Endothelial cell of umbilical vein (primary cell): ENCODE measurements around the gene ADRB2. TPM values are rescaled to one million over a fixed set of nuclear protein-coding genes. Genes with fewer than 3 reads are reported as not detected.

ENCODE experiments used
- BruUV-seq: library from RNA; stranded (reverse); fragments of 400-500 nt; replicated peaks from 2 replicates; lab custom pipeline; 2021; lab: Mats Ljungman, UMichigan
- CTCF ChIA-PET: fragments of 300-600, 350-600 bp; sonication (Branson Sonifier 250); formaldehyde crosslinking; loops from one replicate; lab custom pipeline; 2021; ENCODE audit warnings: antibody characterized with exemption, inconsistent platforms; lab: Charles Lee
- POLR2A ChIA-PET: fragments of 300-600, 350-600 bp; sonication (Branson Sonifier 250); formaldehyde crosslinking; loops from one replicate; lab custom pipeline; 2021; ENCODE audit warnings: antibody characterized with exemption, inconsistent platforms; lab: Charles Lee
- DNase-seq: peaks from one replicate; pipeline ENCODE4 v3.0.0-alpha.2; 2011; ENCODE audit warnings: low read depth, low spot score
- FAIRE-seq: peaks from 2 replicates; lab custom pipeline; 2011; peaks lifted over from hg19 to GRCh38; lab: Jason Lieb, UNC
- H2AFZ ChIP-seq: 2 replicates; pipeline ENCODE4 v1.6.0; 2012; ENCODE audit warnings: low read depth, low read length, control low read depth, inconsistent platforms
- H3K27ac ChIP-seq: 2 replicates; pipeline ENCODE4 v1.5.1; 2011; ENCODE audit warnings: low read depth, mild to moderate bottlenecking, control low read depth, low read length, moderate library complexity; ENCODE audit not compliant: insufficient read depth
- H3K27me3 ChIP-seq, 2 experiments: 2 replicates each; pipeline versions ENCODE4 v1.6.0 to v1.6.1; 2011; ENCODE audit warnings: low read length in 2 of 2, mixed read lengths in 1 of 2; ENCODE audit not compliant: control insufficient read depth in 2 of 2, insufficient read depth in 2 of 2
- H3K36me3 ChIP-seq, 2 experiments: 2 replicates in 1 of 2; 3 replicates in 1 of 2; pipeline ENCODE4 v1.5.1; 2011; ENCODE audit warnings: low read length in 2 of 2, mild to moderate bottlenecking in 1 of 2, moderate library complexity in 1 of 2; ENCODE audit not compliant: control insufficient read depth in 2 of 2, insufficient read depth in 2 of 2; ENCODE audit errors: extremely low read depth in 1 of 2
- H3K4me1 ChIP-seq: 3 replicates; pipeline ENCODE4 v1.5.1; 2011; ENCODE audit warnings: mild to moderate bottlenecking, low read length; ENCODE audit not compliant: control insufficient read depth, insufficient read depth; ENCODE audit errors: extremely low read depth
- H3K4me2 ChIP-seq: 2 replicates; pipeline ENCODE4 v1.6.1; 2011; ENCODE audit warnings: low read length, control low read depth, mixed read lengths; ENCODE audit not compliant: insufficient read depth
- H3K4me3 ChIP-seq, 3 experiments: fragments of 200-600 bp in 1 of 3; sonication (generic), shearing (Covaris generic) in 1 of 3; replicated peaks in 1 of 3; 2 replicates each; pipeline ENCODE4 v1.5.1; 2011 to 2016; ENCODE audit warnings: control low read depth in 3 of 3, low read length in 3 of 3, mild to moderate bottlenecking in 2 of 3, inconsistent platforms in 1 of 3, low read depth in 1 of 3, moderate library complexity in 1 of 3; ENCODE audit not compliant: insufficient read depth in 1 of 3
- H3K79me2 ChIP-seq: 2 replicates; pipeline ENCODE4 v1.6.0; 2012; ENCODE audit warnings: low read length, inconsistent platforms; ENCODE audit not compliant: control insufficient read depth, insufficient read depth
- H3K9ac ChIP-seq: replicated peaks from 2 replicates; pipeline ENCODE3; 2011; ENCODE audit warnings: low read length, control low read depth; ENCODE audit not compliant: insufficient read depth; ENCODE audit errors: extremely low read depth
- H3K9me1 ChIP-seq: replicated peaks from 3 replicates; pipeline ENCODE4 v1.6.0; 2011; ENCODE audit warnings: mild to moderate bottlenecking, low read length; ENCODE audit not compliant: control insufficient read depth, insufficient read depth; ENCODE audit errors: extremely low read depth
- H3K9me3 ChIP-seq: replicated peaks from 2 replicates; pipeline ENCODE4 v1.5.1; 2012; ENCODE audit warnings: low read length, inconsistent platforms; ENCODE audit not compliant: control insufficient read depth, insufficient read depth
- H4K20me1 ChIP-seq: replicated peaks from 2 replicates; pipeline ENCODE3; 2011; ENCODE audit warnings: mild to moderate bottlenecking, low read length; ENCODE audit not compliant: control insufficient read depth, insufficient read depth; ENCODE audit errors: extremely low read depth
- EZH2 ChIP-seq: IDR thresholded peaks from 2 replicates; pipeline ENCODE4 v1.6.1; 2012; ENCODE audit warnings: borderline replicate concordance, low read depth, mild to moderate bottlenecking, moderate library complexity, low read length, inconsistent platforms; ENCODE audit not compliant: severe bottlenecking
- FOS ChIP-seq: IDR thresholded peaks from 2 replicates; pipeline ENCODE4 v1.6.1; 2011; ENCODE audit warnings: mild to moderate bottlenecking, low read length, moderate library complexity, borderline replicate concordance; ENCODE audit not compliant: insufficient read depth
- GATA2 ChIP-seq: IDR thresholded peaks from 2 replicates; pipeline ENCODE4 v1.7.0; 2011; ENCODE audit warnings: low read depth, mild to moderate bottlenecking, moderate library complexity, mixed read lengths, low read length; ENCODE audit not compliant: insufficient read length, insufficient read depth
- JUN ChIP-seq: IDR thresholded peaks from 2 replicates; pipeline ENCODE4 v1.6.1; 2011; ENCODE audit warnings: borderline replicate concordance, low read depth; ENCODE audit not compliant: insufficient read length, insufficient read depth
- MYC ChIP-seq: IDR thresholded peaks from one replicate; pipeline ENCODE4 v1.6.1; 2011; ENCODE audit warnings: mild to moderate bottlenecking, low read depth, low read length
- POLR2A ChIP-seq: IDR thresholded peaks from 2 replicates; pipeline ENCODE4 v1.6.1; 2012; ENCODE audit warnings: low read depth, mild to moderate bottlenecking, control low read depth, low read length
- POLR2AphosphoS5 ChIP-seq: IDR thresholded peaks from 2 replicates; pipeline ENCODE4 v1.6.1; 2012; ENCODE audit warnings: low read depth, mild to moderate bottlenecking, control low read depth, low read length, moderate library complexity; ENCODE audit not compliant: insufficient read depth
- dilution Hi-C: fragments of 300-500 bp; cut with MboI; formaldehyde crosslinking; loops from one replicate; pipeline ENCODE4 v1.15.0; 2019; ENCODE audit warnings: low sequenced_read_pairs; ENCODE audit not compliant: extremely low pct_ligation_motif_present
- intact Hi-C: fragments of 100-400 bp; cut with micrococcal nuclease; formaldehyde crosslinking; loops from one replicate; pipeline ENCODE4 v1.10.0; 2022
- polyA plus RNA-seq, 4 experiments: library from polyadenylated mRNA; depleted of rRNA in 3 of 4; stranded (reverse) in 3 of 4; unstranded in 1 of 4; fragments of >200 nt; gene quantifications; 2 replicates each; pipeline versions ENCODE4 v1.2.1 to v1.2.3, GENCODE V29; 2011 to 2012; ENCODE audit warnings: missing spikeins in 1 of 4
- total RNA-seq: library from RNA; stranded (reverse); gene quantifications from 2 replicates; pipeline ENCODE4 v1.2.3, GENCODE V29; 2021
- TF ChIP-seq, protein P1 (sequence below), 2 donors: IDR thresholded peaks; 1 replicate in 1 of 2; 2 replicates in 1 of 2; pipeline ENCODE4 v1.5.1; 2011; ENCODE audit warnings: low read length in 2 of 2, mild to moderate bottlenecking in 2 of 2, moderate library complexity in 2 of 2, control low read depth in 1 of 2, inconsistent platforms in 1 of 2, low read depth in 1 of 2; ENCODE audit not compliant: insufficient read depth in 1 of 2; ENCODE audit errors: extremely low read depth in 1 of 2
- TF ChIP-seq, protein P2 (sequence below): IDR thresholded peaks from 2 replicates; pipeline ENCODE4 v1.6.1; 2011; ENCODE audit not compliant: insufficient read depth, insufficient read length

ADRB2 gene
- total and polyA plus RNA-seq, 2 donors (not counting 3 experiments of a cell fraction or from before 2014, with no cell fraction given): 0.86 to 0.88 TPM

DNA sequence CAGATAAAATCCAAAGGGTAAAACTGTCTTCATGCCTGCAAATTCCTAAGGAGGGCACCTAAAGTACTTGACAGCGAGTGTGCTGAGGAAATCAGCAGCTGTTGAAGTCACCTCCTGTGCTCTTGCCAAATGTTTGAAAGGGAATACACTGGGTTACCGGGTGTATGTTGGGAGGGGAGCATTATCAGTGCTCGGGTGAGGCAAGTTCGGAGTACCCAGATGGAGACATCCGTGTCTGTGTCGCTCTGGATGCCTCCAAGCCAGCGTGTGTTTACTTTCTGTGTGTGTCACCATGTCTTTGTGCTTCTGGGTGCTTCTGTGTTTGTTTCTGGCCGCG lies 727 bp upstream of the ADRB2 start:
- dilution Hi-C loops (no loop called here), intact Hi-C loops (loop anchor here (1.0 kb wide), 3 partner anchors 88 to 237 kb away; no protein-coding TSS in a partner anchor)
- DNase-seq (no peak), FAIRE-seq (no peak)
- TSS peak; percentile 85 for BruUV-seq
- Histone ChIP-seq H3K4me1 (peaks cover 34% of the 10 kb centered on the region), H3K9me3 (no peaks in the 10 kb centered on the region), H2AFZ (peak overlapping the region; percentile 83), H3K9ac (peak overlapping the region; percentile 74), H3K9me1 (no peaks in the 10 kb centered on the region), H3K4me3 (peak overlapping the region; percentile 15 to 62 (median 49)), H3K27ac (peak overlapping the region; percentile 42), H3K27me3 (no peaks in the 10 kb centered on the region), H3K36me3 (no peaks in the 10 kb centered on the region), H4K20me1 (no peaks in the 10 kb centered on the region), H3K79me2 (peaks cover 18% of the 10 kb centered on the region), H3K4me2 (peak overlapping the region; percentile 70)
- CTCF ChIA-PET: interaction anchor here (0.7 to 1.7 kb wide), 8 partner anchors 37 to 289 kb away, joined by 3 to 19 read pairs (median 4); no protein-coding TSS in a partner anchor
- POLR2A ChIA-PET: interaction anchor here (1.0 to 1.2 kb wide), 2 partner anchors 147 to 289 kb away, joined by 4 read pairs; no protein-coding TSS in a partner anchor
- TF ChIP-seq, protein P1, sequence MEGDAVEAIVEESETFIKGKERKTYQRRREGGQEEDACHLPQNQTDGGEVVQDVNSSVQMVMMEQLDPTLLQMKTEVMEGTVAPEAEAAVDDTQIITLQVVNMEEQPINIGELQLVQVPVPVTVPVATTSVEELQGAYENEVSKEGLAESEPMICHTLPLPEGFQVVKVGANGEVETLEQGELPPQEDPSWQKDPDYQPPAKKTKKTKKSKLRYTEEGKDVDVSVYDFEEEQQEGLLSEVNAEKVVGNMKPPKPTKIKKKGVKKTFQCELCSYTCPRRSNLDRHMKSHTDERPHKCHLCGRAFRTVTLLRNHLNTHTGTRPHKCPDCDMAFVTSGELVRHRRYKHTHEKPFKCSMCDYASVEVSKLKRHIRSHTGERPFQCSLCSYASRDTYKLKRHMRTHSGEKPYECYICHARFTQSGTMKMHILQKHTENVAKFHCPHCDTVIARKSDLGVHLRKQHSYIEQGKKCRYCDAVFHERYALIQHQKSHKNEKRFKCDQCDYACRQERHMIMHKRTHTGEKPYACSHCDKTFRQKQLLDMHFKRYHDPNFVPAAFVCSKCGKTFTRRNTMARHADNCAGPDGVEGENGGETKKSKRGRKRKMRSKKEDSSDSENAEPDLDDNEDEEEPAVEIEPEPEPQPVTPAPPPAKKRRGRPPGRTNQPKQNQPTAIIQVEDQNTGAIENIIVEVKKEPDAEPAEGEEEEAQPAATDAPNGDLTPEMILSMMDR (IDR thresholded peaks at IDR 0.05; ENCODE audit: extremely low read depth in 1 of 2, insufficient read depth in 1 of 2, low read depth in 1 of 2, low read length in 2 of 2): no peak
- TF ChIP-seq POLR2A: peak; percentile 31

DNA sequence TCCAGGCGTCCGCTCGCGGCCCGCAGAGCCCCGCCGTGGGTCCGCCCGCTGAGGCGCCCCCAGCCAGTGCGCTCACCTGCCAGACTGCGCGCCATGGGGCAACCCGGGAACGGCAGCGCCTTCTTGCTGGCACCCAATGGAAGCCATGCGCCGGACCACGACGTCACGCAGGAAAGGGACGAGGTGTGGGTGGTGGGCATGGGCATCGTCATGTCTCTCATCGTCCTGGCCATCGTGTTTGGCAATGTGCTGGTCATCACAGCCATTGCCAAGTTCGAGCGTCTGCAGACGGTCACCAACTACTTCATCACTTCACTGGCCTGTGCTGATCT lies 294 bp downstream of the ADRB2 start:
- Histone ChIP-seq H3K79me2 (peaks cover 20% of the 10 kb centered on the region), H3K9me3 (no peaks in the 10 kb centered on the region), H3K4me3 (peak overlapping the region in 2 of 3 experiments; percentile 13 to 49), H3K9ac (peak overlapping the region; percentile 14), H3K4me1 (peaks cover 34% of the 10 kb centered on the region), H3K4me2 (peak overlapping the region; percentile 92), H3K27me3 (no peaks in the 10 kb centered on the region), H3K9me1 (no peaks in the 10 kb centered on the region), H2AFZ (peak overlapping the region; percentile 60), H3K27ac (no peak overlapping the region), H4K20me1 (no peaks in the 10 kb centered on the region), H3K36me3 (no peaks in the 10 kb centered on the region)
- dilution Hi-C loops: no loop called here
- FAIRE-seq (no peak), DNase-seq (no peak)
- ChIA-PET POLR2A (interaction anchor here (0.9 to 1.2 kb wide), 3 partner anchors 84 to 288 kb away, joined by 3 to 4 read pairs (median 4); no protein-coding TSS in a partner anchor), CTCF (interaction anchor here (0.8 to 1.7 kb wide), 7 partner anchors 25 to 288 kb away, joined by 3 to 19 read pairs (median 4); no protein-coding TSS in a partner anchor)
- TF ChIP-seq FOS (no peak), MYC (no peak), POLR2AphosphoS5 (no peak), EZH2 (no peak), GATA2 (no peak), POLR2A (no peak), JUN (no peak)
- TF ChIP-seq, protein P2, sequence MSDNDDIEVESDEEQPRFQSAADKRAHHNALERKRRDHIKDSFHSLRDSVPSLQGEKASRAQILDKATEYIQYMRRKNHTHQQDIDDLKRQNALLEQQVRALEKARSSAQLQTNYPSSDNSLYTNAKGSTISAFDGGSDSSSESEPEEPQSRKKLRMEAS: no peak
- TF ChIP-seq, protein P1 (IDR thresholded peaks at IDR 0.05; ENCODE audit: extremely low read depth in 1 of 2, insufficient read depth in 1 of 2, low read depth in 1 of 2, low read length in 2 of 2): no peak
- no TSS peak for BruUV-seq
- intact Hi-C loops: loop anchor here (1.0 kb wide), 3 partner anchors 87 to 236 kb away; no protein-coding TSS in a partner anchor
